K562 (cell line): ENCODE data around the gene UBE2J2. TPM values are rescaled to one million over a fixed set of nuclear protein-coding genes. Genes with fewer than 3 reads are reported as not detected.

Source experiments
- ATAC-seq: fragments of 200-7000 bp; cut with Tn5 transposase; 3 replicates; pipeline ENCODE4 v1.9.1; 2020; ENCODE audit warnings: moderate library complexity
- BruUV-seq: library from RNA; stranded (reverse); fragments of 400-500 nt; replicated peaks from 2 replicates; lab custom pipeline; 2021; lab: Mats Ljungman, UMichigan
- CTCF ChIA-PET: fragments of 300-600 bp; formaldehyde crosslinking; extraction: SDS; loops from one replicate; lab custom pipeline; 2021; ENCODE audit warnings: low intra/inter-chr PET ratio; lab: Yijun Ruan, JAX
- POLR2A ChIA-PET: fragments of 300-600, 350-650 bp; sonication (Branson Sonifier 250); formaldehyde crosslinking; extraction: SDS; loops from one replicate; lab custom pipeline; 2021; ENCODE audit warnings: antibody characterized with exemption, inconsistent platforms; lab: Yijun Ruan, JAX
- DNase-seq, 4 experiments: peaks; one replicate each; pipeline versions ENCODE4 v3.0.0 to v3.0.0-alpha.2; 2011 to 2018; ENCODE audit warnings: low spot score in 3 of 4, mixed read lengths in 3 of 4; ENCODE audit errors: extremely low read depth in 1 of 4
- FAIRE-seq: peaks from 2 replicates; lab custom pipeline; 2011; peaks lifted over from hg19 to GRCh38; lab: Jason Lieb, UNC
- H2AFZ ChIP-seq: 2 replicates; pipeline ENCODE4 v1.6.0; 2011; ENCODE audit warnings: low read depth, low read length, control low read depth, inconsistent platforms
- H3K27ac ChIP-seq: fragments of 200-600 bp; 3 replicates; pipeline ENCODE4 v1.8.0; 2011; ENCODE audit warnings: low read depth, mild to moderate bottlenecking, control low read depth, inconsistent platforms, low read length, moderate library complexity, mixed read lengths; ENCODE audit errors: extremely low read depth
- H3K27me3 ChIP-seq, 2 experiments: fragments of 300-600 bp in 1 of 2; 2 replicates in 1 of 2; 3 replicates in 1 of 2; pipeline versions ENCODE4 v1.6.0 to v1.8.0; 2011; ENCODE audit warnings: inconsistent platforms in 2 of 2, low read length in 2 of 2, mild to moderate bottlenecking in 1 of 2, mixed read lengths in 1 of 2, moderate library complexity in 1 of 2; ENCODE audit not compliant: control insufficient read depth in 2 of 2, insufficient read depth in 2 of 2
- H3K36me3 ChIP-seq: fragments of 300-600 bp; 3 replicates; pipeline ENCODE4 v1.8.0; 2011; ENCODE audit warnings: mild to moderate bottlenecking, low read length, inconsistent platforms; ENCODE audit not compliant: control insufficient read depth, insufficient read depth
- H3K4me1 ChIP-seq, 2 experiments: fragments of 200-600 bp in 1 of 2; replicated peaks in 1 of 2; 2 replicates in 1 of 2; 3 replicates in 1 of 2; pipeline versions ENCODE4 v1.5.1 to v1.8.0; 2011; ENCODE audit warnings: inconsistent platforms in 2 of 2, low read length in 2 of 2, mild to moderate bottlenecking in 1 of 2, mixed read lengths in 1 of 2, moderate library complexity in 1 of 2; ENCODE audit not compliant: control insufficient read depth in 2 of 2, insufficient read depth in 2 of 2
- H3K4me2 ChIP-seq: 2 replicates; pipeline ENCODE4 v1.6.1; 2011; ENCODE audit warnings: low read length, control low read depth, inconsistent platforms, mixed read lengths; ENCODE audit not compliant: insufficient read depth
- H3K4me3 ChIP-seq: fragments of 200-600 bp; sonication (generic), shearing (Covaris generic); 2 replicates; pipeline ENCODE4 v1.5.1; 2016; ENCODE audit warnings: control low read depth, inconsistent platforms
- H3K79me2 ChIP-seq: fragments of 200-600 bp; 3 replicates; pipeline ENCODE4 v1.8.0; 2011; ENCODE audit warnings: low read length, inconsistent platforms; ENCODE audit not compliant: control insufficient read depth, insufficient read depth
- H3K9ac ChIP-seq, 2 experiments: 2 replicates each; pipeline versions ENCODE4 v1.6.0 to v1.6.1; 2011; ENCODE audit warnings: low read depth in 2 of 2, low read length in 2 of 2, control low read depth in 1 of 2, inconsistent platforms in 1 of 2, mild to moderate bottlenecking in 1 of 2, mixed read lengths in 1 of 2; ENCODE audit not compliant: insufficient read depth in 1 of 2
- H3K9me1 ChIP-seq: one replicate; pipeline ENCODE4 v1.6.0; 2011; ENCODE audit warnings: inconsistent platforms, mild to moderate bottlenecking, low read length, moderate library complexity; ENCODE audit not compliant: control insufficient read depth, insufficient read depth
- H3K9me3 ChIP-seq: replicated peaks from 2 replicates; pipeline ENCODE4 v1.5.1; 2011; ENCODE audit warnings: low read depth, low read length, inconsistent platforms; ENCODE audit not compliant: control insufficient read depth, insufficient read depth
- H4K20me1 ChIP-seq: replicated peaks from 2 replicates; pipeline ENCODE4 v1.6.1; 2011; ENCODE audit warnings: low read length, inconsistent platforms, mixed read lengths; ENCODE audit not compliant: control insufficient read depth, insufficient read depth
- HMGN3 ChIP-seq: IDR thresholded peaks from 2 replicates; pipeline ENCODE4 v1.6.1; 2011; ENCODE audit warnings: borderline replicate concordance, low read depth, mild to moderate bottlenecking, mixed read lengths, low read length; ENCODE audit not compliant: insufficient read length; ENCODE audit errors: extremely low read depth
- POLR2G ChIP-seq: fragments of 200-400 bp; formaldehyde crosslinking; IDR thresholded peaks from 2 replicates; pipeline ENCODE4 v1.6.1; 2017; ENCODE audit warnings: low read depth, mild to moderate bottlenecking, antibody characterized with exemption, low read length, moderate library complexity
- RBM22 ChIP-seq: fragments of 200-400 bp; formaldehyde crosslinking; IDR thresholded peaks from 2 replicates; pipeline ENCODE4 v1.6.1; 2018; ENCODE audit warnings: low read length, low read depth; ENCODE audit not compliant: poor library complexity, severe bottlenecking
- ZBTB33 ChIP-seq: sonication (generic); formaldehyde crosslinking; IDR thresholded peaks from 2 replicates; pipeline ENCODE4 v1.8.1; 2023; ENCODE audit warnings: mild to moderate bottlenecking, missing genetic modification reagents
- ZNF23 ChIP-seq: fragments of 250-450 bp; sonication (Bioruptor Pico); IDR thresholded peaks from 2 replicates; pipeline ENCODE4 v1.4.0; 2020; ENCODE audit warnings: mild to moderate bottlenecking
- WGBS: fragments of 100-300 bp; shearing (Covaris generic); methylation state at CpG from one replicate; pipeline ENCODE4 v1.1.6; 2016; ENCODE audit warnings: low coverage, mixed read lengths; ENCODE audit not compliant: insufficient coverage; ENCODE audit errors: missing lambda C conversion rate; 5-methylcytosine and 5-hydroxymethylcytosine counted together
- in situ Hi-C: fragments of 300-500 bp; cut with MboI; formaldehyde crosslinking; loops from 4 replicates; pipeline ENCODE4 v1.15.0; 2018; ENCODE audit warnings: inconsistent platforms, mixed read lengths
- intact Hi-C: fragments of 100-400 bp; cut with micrococcal nuclease; formaldehyde crosslinking; loops from 2 replicates; pipeline ENCODE4 v1.14.2; 2022
- polyA plus RNA-seq, 8 experiments: library from polyadenylated mRNA; depleted of rRNA in 4 of 8; stranded (reverse) in 5 of 8; unstranded in 3 of 8; fragments of >200 nt; fragmentation: Nextera tagmentation in 2 of 8; fragmentation: Illumina TruSeq in 1 of 8; extraction: Ambion mirVana in 2 of 8; extraction: Trizol in 1 of 8; gene quantifications; 2 replicates each; pipeline versions ENCODE4 v1.2.1 to v1.2.3, GENCODE V29; 2011 to 2014; ENCODE audit warnings: inconsistent platforms in 1 of 8, missing spikeins in 1 of 8
- total RNA-seq, 7 experiments: library from RNA; depleted of rRNA in 6 of 7; stranded (reverse); fragments of >200 nt in 6 of 7; fragmentation: Illumina TruSeq in 2 of 7; extraction: Trizol in 2 of 7; gene quantifications; 2 replicates each; pipeline versions ENCODE4 v1.2.1 to v1.2.3, GENCODE V29; 2011 to 2021; ENCODE audit warnings: low replicate concordance in 1 of 7
- TF ChIP-seq, protein P1 (sequence below), 3 experiments: fragments of 200-800 bp in 1 of 3; fragments of 250-450 bp in 1 of 3; fragments of 450-650 bp in 1 of 3; sonication (Bioruptor Pico) in 1 of 3; sonication (Bioruptor generic) in 1 of 3; formaldehyde crosslinking in 1 of 3; IDR thresholded peaks; 2 replicates each; pipeline versions ENCODE4 v1.6.1 to v1.8.0; 2016 to 2022; ENCODE audit warnings: mild to moderate bottlenecking in 2 of 3, missing genetic modification characterization in 2 of 3, missing compliant biosample characterization in 1 of 3, moderate library complexity in 1 of 3

The UBE2J2 gene
- total and polyA plus RNA-seq, 9 of the 15 experiments (the other 6 are each of a cell fraction or from before 2014, with no cell fraction given), result 0.93 to 112 (median 75.5) TPM

DNA sequence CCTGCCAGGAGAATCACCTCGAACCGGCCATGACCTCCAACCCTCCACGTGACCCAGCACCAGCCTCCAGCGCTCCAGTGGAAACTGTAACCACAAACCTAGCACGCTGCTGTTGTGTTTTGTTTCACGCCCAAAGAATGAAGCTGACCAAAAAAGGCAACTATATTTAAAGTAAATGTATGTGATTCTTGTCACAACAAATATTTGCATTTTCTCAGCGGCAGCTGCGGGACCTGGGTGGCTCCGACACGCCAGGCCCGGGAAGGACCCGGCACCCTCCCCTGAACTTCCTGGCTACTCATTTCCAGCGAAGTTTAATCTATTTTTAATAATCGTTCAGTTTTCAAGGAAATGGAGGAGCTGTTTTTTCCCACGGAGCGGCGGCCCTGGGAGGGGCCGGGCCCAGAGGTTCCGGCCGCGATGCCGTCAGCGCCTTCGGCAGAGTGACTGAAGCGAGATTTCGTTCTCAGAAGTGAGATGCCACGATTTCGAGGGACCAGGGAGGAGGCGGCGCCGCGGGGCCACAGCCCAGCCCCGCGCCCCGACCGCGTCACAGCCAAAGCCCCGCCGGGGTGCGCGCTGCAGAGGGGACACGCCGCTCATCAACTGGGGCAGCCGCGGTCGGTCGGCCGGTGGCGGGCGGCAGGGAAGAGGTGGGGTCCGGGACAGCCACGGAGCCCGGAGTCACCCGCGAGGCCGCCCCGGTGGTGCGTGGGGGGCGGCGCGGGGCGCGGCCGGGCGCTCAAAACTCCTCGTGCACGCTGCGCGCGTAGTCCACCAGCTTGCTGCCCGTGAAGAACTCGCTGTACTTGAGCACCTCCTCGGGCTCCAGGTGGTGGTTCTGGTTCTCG, 56.7 kb downstream of the UBE2J2 start:
- ATAC-seq (no peak), DNase-seq (peak in 1 of 4 experiments; percentile 37), FAIRE-seq (no peak)
- peaks cover 64% of the 10 kb centered on the region; the same call in 2 of the 3 replicates for H3K36me3 ChIP-seq
- no peaks in the 10 kb centered on the region for H3K9me3 ChIP-seq
- intact Hi-C loops, result no loop called here
- TSS peak; percentile 62 for BruUV-seq
- 91% methylated on average over 40 of the region's 74 CpGs for WGBS
- no peaks in the 10 kb centered on the region; the same call in 1 of the 2 replicates for H4K20me1 ChIP-seq
- no peak overlapping the region for H3K4me2 ChIP-seq
- no peak overlapping the region for H2AFZ ChIP-seq
- no peak overlapping the region for H3K4me3 ChIP-seq
- no peak overlapping the region for H3K27ac ChIP-seq
- H3K4me1 ChIP-seq, result peaks cover 0 to 72% of the 10 kb centered on the region in 2 experiments; a peak in 2 of 5 replicates
- H3K9ac ChIP-seq, result no peak overlapping the region
- in situ Hi-C loops, result no loop called here
- ChIA-PET CTCF (no interaction called here), POLR2A (interaction anchor here (0.6 to 2.4 kb wide), 4 partner anchors 9 to 302 kb away, joined by 3 to 12 read pairs (median 6); partner anchors contain the start of genes B3GALT6 and SDF4)
- TF ChIP-seq POLR2G (peak; percentile 41; the same call in 1 of the 2 replicates), RBM22 (peak; percentile 13), ZNF23 (CRISPR knock-in tag) (no peak), HMGN3 (peak; percentile 18), ZBTB33 (peak; percentile 79; the same call in 1 of the 2 replicates)
- TF ChIP-seq, protein P1, sequence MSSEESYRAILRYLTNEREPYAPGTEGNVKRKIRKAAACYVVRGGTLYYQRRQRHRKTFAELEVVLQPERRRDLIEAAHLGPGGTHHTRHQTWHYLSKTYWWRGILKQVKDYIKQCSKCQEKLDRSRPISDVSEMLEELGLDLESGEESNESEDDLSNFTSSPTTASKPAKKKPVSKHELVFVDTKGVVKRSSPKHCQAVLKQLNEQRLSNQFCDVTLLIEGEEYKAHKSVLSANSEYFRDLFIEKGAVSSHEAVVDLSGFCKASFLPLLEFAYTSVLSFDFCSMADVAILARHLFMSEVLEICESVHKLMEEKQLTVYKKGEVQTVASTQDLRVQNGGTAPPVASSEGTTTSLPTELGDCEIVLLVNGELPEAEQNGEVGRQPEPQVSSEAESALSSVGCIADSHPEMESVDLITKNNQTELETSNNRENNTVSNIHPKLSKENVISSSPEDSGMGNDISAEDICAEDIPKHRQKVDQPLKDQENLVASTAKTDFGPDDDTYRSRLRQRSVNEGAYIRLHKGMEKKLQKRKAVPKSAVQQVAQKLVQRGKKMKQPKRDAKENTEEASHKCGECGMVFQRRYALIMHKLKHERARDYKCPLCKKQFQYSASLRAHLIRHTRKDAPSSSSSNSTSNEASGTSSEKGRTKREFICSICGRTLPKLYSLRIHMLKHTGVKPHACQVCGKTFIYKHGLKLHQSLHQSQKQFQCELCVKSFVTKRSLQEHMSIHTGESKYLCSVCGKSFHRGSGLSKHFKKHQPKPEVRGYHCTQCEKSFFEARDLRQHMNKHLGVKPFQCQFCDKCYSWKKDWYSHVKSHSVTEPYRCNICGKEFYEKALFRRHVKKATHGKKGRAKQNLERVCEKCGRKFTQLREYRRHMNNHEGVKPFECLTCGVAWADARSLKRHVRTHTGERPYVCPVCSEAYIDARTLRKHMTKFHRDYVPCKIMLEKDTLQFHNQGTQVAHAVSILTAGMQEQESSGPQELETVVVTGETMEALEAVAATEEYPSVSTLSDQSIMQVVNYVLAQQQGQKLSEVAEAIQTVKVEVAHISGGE (CRISPR knock-in tag; IDR thresholded peaks at IDR 0.05), result no peak
- no peaks in the 10 kb centered on the region for H3K27me3 ChIP-seq
- no peaks in the 10 kb centered on the region for H3K9me1 ChIP-seq
- H3K79me2 ChIP-seq, result no peaks in the 10 kb centered on the region
